GM13976 (cell line): ENCODE data around the gene MTNR1B.

Experiments
- DNase-seq: peaks from one replicate; pipeline ENCODE4 v3.0.0; 2012; ENCODE audit warnings: low spot score
- in situ Hi-C: fragments of 300-500 bp; cut with MboI; formaldehyde crosslinking; loops from one replicate; pipeline ENCODE4 v1.12.0; 2022; ENCODE audit warnings: low sequenced_read_pairs, mixed read lengths, inconsistent platforms; ENCODE audit not compliant: unreplicated experiment
- TF ChIP-seq, protein P1 (sequence below): IDR thresholded peaks from 2 replicates; pipeline ENCODE4 v1.5.1; 2012; ENCODE audit warnings: borderline replicate concordance, mild to moderate bottlenecking; ENCODE audit not compliant: insufficient read depth; ENCODE audit errors: extremely low read depth, missing control alignments, control extremely low read depth

MTNR1B gene

DNA sequence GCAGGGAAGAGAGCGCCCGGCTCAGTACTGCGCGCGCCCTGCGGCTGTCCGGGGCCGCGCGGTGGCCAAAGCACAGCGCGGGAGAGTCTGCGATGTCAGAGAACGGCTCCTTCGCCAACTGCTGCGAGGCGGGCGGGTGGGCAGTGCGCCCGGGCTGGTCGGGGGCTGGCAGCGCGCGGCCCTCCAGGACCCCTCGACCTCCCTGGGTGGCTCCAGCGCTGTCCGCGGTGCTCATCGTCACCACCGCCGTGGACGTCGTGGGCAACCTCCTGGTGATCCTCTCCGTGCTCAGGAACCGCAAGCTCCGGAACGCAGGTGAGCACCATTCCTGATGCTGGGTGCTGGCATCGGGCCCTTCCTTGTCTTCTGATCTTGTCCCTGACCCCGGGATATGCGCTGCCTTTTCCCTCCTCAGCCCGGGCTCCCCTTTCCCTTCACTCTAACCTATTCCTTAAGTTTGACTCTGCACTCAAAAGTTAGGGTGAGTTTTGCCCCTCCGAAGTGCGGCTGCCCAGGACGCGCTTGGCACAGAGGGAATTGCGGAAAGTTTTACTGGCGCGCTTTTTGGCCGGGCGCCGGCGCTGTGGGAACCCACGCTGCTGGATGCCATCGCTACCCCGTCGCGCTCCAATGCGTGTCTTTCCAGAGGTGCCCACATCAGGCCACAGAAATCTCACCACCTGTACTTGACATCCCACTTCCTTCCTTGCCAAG is at the start of gene MTNR1B:
TSS of gene MTNR1B (plus strand) at position 18 of the 714 bp plus-strand sequence. CDS start at position 93, 75 bp downstream.
- TF ChIP-seq, protein P1, sequence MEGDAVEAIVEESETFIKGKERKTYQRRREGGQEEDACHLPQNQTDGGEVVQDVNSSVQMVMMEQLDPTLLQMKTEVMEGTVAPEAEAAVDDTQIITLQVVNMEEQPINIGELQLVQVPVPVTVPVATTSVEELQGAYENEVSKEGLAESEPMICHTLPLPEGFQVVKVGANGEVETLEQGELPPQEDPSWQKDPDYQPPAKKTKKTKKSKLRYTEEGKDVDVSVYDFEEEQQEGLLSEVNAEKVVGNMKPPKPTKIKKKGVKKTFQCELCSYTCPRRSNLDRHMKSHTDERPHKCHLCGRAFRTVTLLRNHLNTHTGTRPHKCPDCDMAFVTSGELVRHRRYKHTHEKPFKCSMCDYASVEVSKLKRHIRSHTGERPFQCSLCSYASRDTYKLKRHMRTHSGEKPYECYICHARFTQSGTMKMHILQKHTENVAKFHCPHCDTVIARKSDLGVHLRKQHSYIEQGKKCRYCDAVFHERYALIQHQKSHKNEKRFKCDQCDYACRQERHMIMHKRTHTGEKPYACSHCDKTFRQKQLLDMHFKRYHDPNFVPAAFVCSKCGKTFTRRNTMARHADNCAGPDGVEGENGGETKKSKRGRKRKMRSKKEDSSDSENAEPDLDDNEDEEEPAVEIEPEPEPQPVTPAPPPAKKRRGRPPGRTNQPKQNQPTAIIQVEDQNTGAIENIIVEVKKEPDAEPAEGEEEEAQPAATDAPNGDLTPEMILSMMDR: no peak
- DNase-seq: no peak
- in situ Hi-C loops: no loop called here

DNA sequence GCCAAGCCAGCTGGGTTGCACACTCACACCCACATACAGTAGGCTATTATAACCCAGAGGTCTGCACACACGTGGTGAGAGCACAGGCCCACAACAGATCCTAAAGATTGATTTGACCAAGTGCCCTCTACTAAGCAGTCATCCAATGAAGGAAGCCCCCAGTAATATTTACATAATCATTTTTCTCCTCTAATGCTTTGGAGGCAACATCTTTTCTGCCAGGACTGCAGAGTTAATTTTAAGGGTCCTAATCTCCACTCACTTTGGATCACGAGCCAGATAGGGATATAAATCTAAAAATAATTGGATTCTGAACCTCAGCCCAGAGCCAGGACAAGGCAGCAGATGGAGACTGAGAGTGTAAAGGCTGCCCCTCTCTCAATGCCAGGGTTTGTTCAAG is 49.1 kb upstream of the MTNR1B start:
- in situ Hi-C loops: no loop called here
- no peak for DNase-seq
- TF ChIP-seq, protein P1: no peak

DNA sequence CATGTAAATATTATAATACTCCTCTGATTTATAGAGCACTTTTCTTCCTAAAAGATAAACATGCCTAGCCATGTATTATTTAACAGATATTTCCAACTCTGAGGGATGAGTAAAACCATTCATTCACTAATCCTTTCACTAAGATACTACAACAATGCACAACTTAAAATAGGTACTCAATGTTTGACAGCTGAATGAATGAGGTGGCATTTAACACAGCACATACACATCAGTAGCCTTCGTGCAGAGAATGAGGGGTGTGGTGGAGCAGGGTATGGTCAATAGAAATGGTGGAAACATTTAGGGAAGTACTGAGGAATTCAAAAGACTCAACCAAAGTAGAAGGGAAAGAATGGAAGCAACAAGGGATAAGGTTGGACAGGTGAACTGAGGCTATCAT is 46.7 kb upstream of the MTNR1B start:
- TF ChIP-seq, protein P1: no peak
- in situ Hi-C loops: no loop called here
- DNase-seq: no peak

DNA sequence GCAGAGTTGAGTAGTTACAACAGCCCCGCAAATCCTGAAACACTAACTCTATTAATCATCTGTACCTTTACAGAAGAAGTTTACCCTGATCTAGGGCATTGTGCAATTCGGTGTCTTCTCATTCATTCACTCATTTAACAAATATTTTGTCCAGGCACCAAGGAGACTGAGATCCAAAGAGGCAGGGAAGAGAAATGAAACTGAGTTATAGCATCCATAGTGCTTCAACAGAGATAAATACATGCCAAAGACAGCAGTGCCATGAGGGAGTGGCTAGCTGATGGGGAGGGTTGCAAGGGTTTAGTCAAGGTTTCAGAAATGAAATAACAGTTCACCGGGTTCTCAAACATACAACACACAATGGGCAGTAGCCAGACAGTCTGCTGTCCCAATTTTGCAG is 40.2 kb upstream of the MTNR1B start:
- DNase-seq: no peak
- TF ChIP-seq, protein P1: no peak
- in situ Hi-C loops: loop anchor here (25.0 kb wide), 1 partner anchor 283 kb away; no protein-coding TSS in a partner anchor

DNA sequence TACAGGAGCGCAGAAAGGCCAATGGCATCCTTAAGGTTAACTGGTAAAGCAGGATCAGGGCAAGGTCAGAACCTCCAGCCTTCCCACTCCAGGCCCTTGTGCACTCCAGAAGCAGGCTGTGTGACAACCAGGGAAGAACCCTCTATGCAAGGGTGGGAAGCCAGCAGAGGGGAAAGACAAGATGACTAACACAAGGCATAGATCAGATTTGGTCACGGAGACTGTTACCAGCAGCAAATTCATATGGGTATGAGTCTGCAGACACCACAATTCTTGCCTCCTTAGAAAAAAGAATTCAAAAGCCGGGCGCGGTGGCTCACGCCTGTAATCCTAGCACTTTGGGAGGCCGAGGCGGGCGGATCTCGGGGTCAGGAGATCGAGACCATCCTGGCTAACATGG is 39.8 kb upstream of the MTNR1B start:
- no peak for DNase-seq
- in situ Hi-C loops: loop anchor here (25.0 kb wide), 1 partner anchor 283 kb away; no protein-coding TSS in a partner anchor
- TF ChIP-seq, protein P1: no peak

DNA sequence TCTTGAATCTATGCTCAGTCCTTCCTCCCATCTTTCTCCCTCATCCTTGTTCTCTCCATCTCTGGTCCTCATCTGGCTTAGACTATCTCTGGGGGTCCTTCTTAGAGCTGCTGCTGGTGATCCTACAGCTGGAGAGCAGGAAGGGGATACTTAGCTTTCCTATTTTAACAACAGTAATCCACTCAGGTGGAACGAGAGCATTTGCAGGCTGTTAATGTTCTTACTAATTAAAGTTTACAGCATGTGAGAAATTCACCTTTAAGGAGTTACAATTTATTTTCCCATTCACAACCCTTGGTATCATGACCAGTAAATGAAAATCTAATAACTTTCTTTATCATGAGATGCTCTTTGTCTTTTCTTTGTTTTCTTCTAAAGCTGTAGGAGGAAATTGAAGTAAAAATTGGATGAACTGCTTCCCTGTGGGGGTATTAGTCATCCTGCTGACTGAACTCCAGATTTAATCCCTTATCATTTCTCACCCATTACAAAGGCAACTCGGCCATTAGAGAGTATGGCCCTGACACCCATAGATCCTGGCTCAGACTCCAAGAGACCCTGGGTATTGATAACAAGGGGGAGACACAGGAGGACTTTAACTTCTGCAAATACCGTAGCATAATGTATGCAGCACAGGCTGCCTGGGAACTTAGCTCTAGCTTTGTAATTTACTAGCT is 37.6 kb upstream of the MTNR1B start:
- TF ChIP-seq, protein P1: no peak
- no peak for DNase-seq
- in situ Hi-C loops: loop anchor here (25.0 kb wide), 1 partner anchor 280 kb away; no protein-coding TSS in a partner anchor
